HEK293 (cell line): ENCODE data around the gene MMP24OS.

ENCODE experiments used
- AEBP2 ChIP-seq: fragments of 450-650 bp; formaldehyde crosslinking; IDR thresholded peaks from 2 replicates; pipeline ENCODE4 v1.5.1; 2016; ENCODE audit warnings: missing biosample characterization, missing genetic modification characterization, borderline replicate concordance
- IKZF3 ChIP-seq: fragments of 450-650 bp; IDR thresholded peaks from 2 replicates; pipeline ENCODE4 v1.5.0; 2018; ENCODE audit warnings: missing biosample characterization, mild to moderate bottlenecking, missing genetic modification characterization, moderate library complexity
- INSM2 ChIP-seq: fragments of 450-650 bp; formaldehyde crosslinking; IDR thresholded peaks from 2 replicates; pipeline ENCODE4 v1.5.1; 2016; ENCODE audit warnings: missing biosample characterization, missing genetic modification characterization
- KLF8 ChIP-seq: fragments of 450-650 bp; formaldehyde crosslinking; IDR thresholded peaks from 2 replicates; pipeline ENCODE4 v1.5.1; 2016; ENCODE audit warnings: missing biosample characterization, missing genetic modification characterization
- KLF9 ChIP-seq: fragments of 450-650 bp; formaldehyde crosslinking; IDR thresholded peaks from 2 replicates; pipeline ENCODE4 v1.5.1; 2016; ENCODE audit warnings: missing biosample characterization, missing genetic modification characterization, low read depth
- MEIS1 ChIP-seq: sonication (generic); formaldehyde crosslinking; IDR thresholded peaks from 2 replicates; pipeline ENCODE4 v1.8.1; 2022; ENCODE audit warnings: missing genetic modification reagents, mild to moderate bottlenecking, borderline replicate concordance
- PATZ1 ChIP-seq: fragments of 450-650 bp; formaldehyde crosslinking; IDR thresholded peaks from 2 replicates; pipeline ENCODE4 v1.5.1; 2016; ENCODE audit warnings: missing biosample characterization, missing genetic modification characterization
- SP7 ChIP-seq: fragments of 450-650 bp; formaldehyde crosslinking; IDR thresholded peaks from 2 replicates; pipeline ENCODE4 v1.5.1; 2016; ENCODE audit warnings: missing biosample characterization, missing genetic modification characterization
- ZBTB21 ChIP-seq: fragments of 450-650 bp; formaldehyde crosslinking; IDR thresholded peaks from 2 replicates; pipeline ENCODE4 v1.5.1; 2017; ENCODE audit warnings: missing biosample characterization, missing genetic modification characterization
- ZBTB8A ChIP-seq: fragments of 450-650 bp; formaldehyde crosslinking; IDR thresholded peaks from 2 replicates; pipeline ENCODE4 v1.5.1; 2016; ENCODE audit warnings: missing biosample characterization, missing genetic modification characterization
- ZNF10 ChIP-seq: fragments of 450-650 bp; formaldehyde crosslinking; IDR thresholded peaks from 2 replicates; pipeline ENCODE4 v1.5.1; 2017; ENCODE audit warnings: missing biosample characterization, missing genetic modification characterization
- ZNF221 ChIP-seq: fragments of 450-650 bp; formaldehyde crosslinking; IDR thresholded peaks from 2 replicates; pipeline ENCODE4 v1.5.1; 2017; ENCODE audit warnings: missing biosample characterization, missing genetic modification characterization, borderline replicate concordance
- ZNF24 ChIP-seq: fragments of 450-650 bp; formaldehyde crosslinking; IDR thresholded peaks from 2 replicates; pipeline ENCODE4 v1.5.1; 2016; ENCODE audit warnings: missing biosample characterization, missing genetic modification characterization
- ZNF544 ChIP-seq: fragments of 450-650 bp; formaldehyde crosslinking; IDR thresholded peaks from 2 replicates; pipeline ENCODE4 v1.5.0; 2017; ENCODE audit warnings: missing biosample characterization, missing genetic modification characterization
- ZNF639 ChIP-seq: fragments of 450-650 bp; formaldehyde crosslinking; IDR thresholded peaks from 2 replicates; pipeline ENCODE4 v1.5.1; 2016; ENCODE audit warnings: missing biosample characterization, missing genetic modification characterization
- ZNF670 ChIP-seq: fragments of 450-650 bp; formaldehyde crosslinking; IDR thresholded peaks from 2 replicates; pipeline ENCODE4 v1.5.1; 2016; ENCODE audit warnings: missing biosample characterization, missing genetic modification characterization, low read depth
- ZNF777 ChIP-seq: fragments of 450-650 bp; formaldehyde crosslinking; IDR thresholded peaks from 2 replicates; pipeline ENCODE4 v1.5.1; 2017; ENCODE audit warnings: missing biosample characterization, missing genetic modification characterization, borderline replicate concordance
- ZSCAN4 ChIP-seq: fragments of 450-650 bp; formaldehyde crosslinking; IDR thresholded peaks from 2 replicates; pipeline ENCODE4 v1.5.1; 2017; ENCODE audit warnings: missing biosample characterization, missing genetic modification characterization
- ZXDB ChIP-seq: fragments of 450-650 bp; formaldehyde crosslinking; IDR thresholded peaks from 2 replicates; pipeline ENCODE4 v1.5.1; 2016; ENCODE audit warnings: missing biosample characterization, missing genetic modification characterization
- TF ChIP-seq, protein P1 (sequence below): fragments of 450-650 bp; formaldehyde crosslinking; IDR thresholded peaks from 2 replicates; pipeline ENCODE4 v1.5.1; 2016; ENCODE audit warnings: missing biosample characterization, missing genetic modification characterization
- TF ChIP-seq, protein P2 (sequence below): fragments of 450-650 bp; formaldehyde crosslinking; IDR thresholded peaks from 2 replicates; pipeline ENCODE4 v1.5.1; 2016; ENCODE audit warnings: missing biosample characterization, missing genetic modification characterization, low read depth
- TF ChIP-seq, protein P3 (sequence below): fragments of 450-650 bp; formaldehyde crosslinking; conservative IDR thresholded peaks from 2 replicates; pipeline ENCODE4 v1.5.1; 2016; ENCODE audit warnings: low read depth, missing biosample characterization, missing genetic modification characterization

MMP24OS gene

DNA sequence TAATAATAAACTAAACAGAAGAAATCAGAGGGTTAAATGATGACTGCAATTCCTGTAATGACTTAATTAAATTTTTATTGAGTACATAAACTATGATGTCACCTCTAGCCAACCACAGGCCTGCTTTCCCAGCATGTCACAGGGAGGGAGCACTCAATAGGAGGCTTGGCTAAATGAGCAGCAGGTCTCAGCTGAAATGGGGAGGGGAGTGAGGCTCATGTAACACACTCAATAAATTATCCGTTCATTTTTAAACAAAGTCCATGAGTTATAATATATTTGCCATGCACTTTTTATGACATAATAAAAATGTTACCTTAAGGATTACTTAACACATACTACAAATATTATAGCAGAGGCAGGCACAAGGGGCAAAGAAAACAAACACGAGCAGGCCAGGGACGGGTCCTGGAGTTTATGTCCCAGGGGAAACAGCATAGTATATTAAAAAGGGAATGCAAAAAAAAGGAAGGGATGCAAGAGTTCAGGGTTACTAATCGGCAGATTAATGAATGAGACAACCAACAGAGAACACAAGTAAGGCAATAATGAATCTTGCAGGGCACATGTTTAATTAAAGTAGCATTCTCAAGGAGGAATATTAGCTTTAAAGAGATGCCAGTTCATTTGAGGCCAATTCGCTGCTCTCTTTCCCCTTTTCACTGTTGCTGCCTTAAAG, 41.4 kb upstream of the MMP24OS start (continued):
- peak; percentile 96 for TF ChIP-seq INSM2 (tag by site-specific recombination)
- peak; percentile 80 for TF ChIP-seq KLF8 (tag by site-specific recombination)
- TF ChIP-seq, protein P1, sequence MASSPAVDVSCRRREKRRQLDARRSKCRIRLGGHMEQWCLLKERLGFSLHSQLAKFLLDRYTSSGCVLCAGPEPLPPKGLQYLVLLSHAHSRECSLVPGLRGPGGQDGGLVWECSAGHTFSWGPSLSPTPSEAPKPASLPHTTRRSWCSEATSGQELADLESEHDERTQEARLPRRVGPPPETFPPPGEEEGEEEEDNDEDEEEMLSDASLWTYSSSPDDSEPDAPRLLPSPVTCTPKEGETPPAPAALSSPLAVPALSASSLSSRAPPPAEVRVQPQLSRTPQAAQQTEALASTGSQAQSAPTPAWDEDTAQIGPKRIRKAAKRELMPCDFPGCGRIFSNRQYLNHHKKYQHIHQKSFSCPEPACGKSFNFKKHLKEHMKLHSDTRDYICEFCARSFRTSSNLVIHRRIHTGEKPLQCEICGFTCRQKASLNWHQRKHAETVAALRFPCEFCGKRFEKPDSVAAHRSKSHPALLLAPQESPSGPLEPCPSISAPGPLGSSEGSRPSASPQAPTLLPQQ (tag by site-specific recombination), result peak; percentile 99
- peak; percentile 71 for TF ChIP-seq ZBTB21 (tag by site-specific recombination)
- peak; percentile 65 for TF ChIP-seq ZBTB8A
- TF ChIP-seq ZSCAN4, result peak; percentile 49; the same call in 1 of the 2 replicates
- peak; percentile 95 for TF ChIP-seq ZXDB (tag by site-specific recombination)
- TF ChIP-seq ZNF639 (tag by site-specific recombination), result peak; percentile 99
- TF ChIP-seq, protein P2, sequence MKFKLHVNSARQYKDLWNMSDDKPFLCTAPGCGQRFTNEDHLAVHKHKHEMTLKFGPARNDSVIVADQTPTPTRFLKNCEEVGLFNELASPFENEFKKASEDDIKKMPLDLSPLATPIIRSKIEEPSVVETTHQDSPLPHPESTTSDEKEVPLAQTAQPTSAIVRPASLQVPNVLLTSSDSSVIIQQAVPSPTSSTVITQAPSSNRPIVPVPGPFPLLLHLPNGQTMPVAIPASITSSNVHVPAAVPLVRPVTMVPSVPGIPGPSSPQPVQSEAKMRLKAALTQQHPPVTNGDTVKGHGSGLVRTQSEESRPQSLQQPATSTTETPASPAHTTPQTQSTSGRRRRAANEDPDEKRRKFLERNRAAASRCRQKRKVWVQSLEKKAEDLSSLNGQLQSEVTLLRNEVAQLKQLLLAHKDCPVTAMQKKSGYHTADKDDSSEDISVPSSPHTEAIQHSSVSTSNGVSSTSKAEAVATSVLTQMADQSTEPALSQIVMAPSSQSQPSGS (tag by site-specific recombination), result peak; percentile 99
- peak; percentile 11; the same call in 1 of the 2 replicates for TF ChIP-seq KLF9 (tag by site-specific recombination)
- TF ChIP-seq ZNF670, result no peak
- peak; percentile 82 for TF ChIP-seq IKZF3
- TF ChIP-seq AEBP2 (tag by site-specific recombination), result no peak
- TF ChIP-seq ZNF10 (tag by site-specific recombination), result peak; percentile 72
- TF ChIP-seq ZNF544 (tag by site-specific recombination), result no peak
- peak; percentile 90 for TF ChIP-seq ZNF24
- TF ChIP-seq MEIS1 (CRISPR knock-in tag), result no peak
- no peak for TF ChIP-seq ZNF221 (tag by site-specific recombination)
- peak; percentile 66 for TF ChIP-seq PATZ1 (tag by site-specific recombination)
- peak; percentile 89 for TF ChIP-seq SP7 (tag by site-specific recombination)
- TF ChIP-seq, protein P3, sequence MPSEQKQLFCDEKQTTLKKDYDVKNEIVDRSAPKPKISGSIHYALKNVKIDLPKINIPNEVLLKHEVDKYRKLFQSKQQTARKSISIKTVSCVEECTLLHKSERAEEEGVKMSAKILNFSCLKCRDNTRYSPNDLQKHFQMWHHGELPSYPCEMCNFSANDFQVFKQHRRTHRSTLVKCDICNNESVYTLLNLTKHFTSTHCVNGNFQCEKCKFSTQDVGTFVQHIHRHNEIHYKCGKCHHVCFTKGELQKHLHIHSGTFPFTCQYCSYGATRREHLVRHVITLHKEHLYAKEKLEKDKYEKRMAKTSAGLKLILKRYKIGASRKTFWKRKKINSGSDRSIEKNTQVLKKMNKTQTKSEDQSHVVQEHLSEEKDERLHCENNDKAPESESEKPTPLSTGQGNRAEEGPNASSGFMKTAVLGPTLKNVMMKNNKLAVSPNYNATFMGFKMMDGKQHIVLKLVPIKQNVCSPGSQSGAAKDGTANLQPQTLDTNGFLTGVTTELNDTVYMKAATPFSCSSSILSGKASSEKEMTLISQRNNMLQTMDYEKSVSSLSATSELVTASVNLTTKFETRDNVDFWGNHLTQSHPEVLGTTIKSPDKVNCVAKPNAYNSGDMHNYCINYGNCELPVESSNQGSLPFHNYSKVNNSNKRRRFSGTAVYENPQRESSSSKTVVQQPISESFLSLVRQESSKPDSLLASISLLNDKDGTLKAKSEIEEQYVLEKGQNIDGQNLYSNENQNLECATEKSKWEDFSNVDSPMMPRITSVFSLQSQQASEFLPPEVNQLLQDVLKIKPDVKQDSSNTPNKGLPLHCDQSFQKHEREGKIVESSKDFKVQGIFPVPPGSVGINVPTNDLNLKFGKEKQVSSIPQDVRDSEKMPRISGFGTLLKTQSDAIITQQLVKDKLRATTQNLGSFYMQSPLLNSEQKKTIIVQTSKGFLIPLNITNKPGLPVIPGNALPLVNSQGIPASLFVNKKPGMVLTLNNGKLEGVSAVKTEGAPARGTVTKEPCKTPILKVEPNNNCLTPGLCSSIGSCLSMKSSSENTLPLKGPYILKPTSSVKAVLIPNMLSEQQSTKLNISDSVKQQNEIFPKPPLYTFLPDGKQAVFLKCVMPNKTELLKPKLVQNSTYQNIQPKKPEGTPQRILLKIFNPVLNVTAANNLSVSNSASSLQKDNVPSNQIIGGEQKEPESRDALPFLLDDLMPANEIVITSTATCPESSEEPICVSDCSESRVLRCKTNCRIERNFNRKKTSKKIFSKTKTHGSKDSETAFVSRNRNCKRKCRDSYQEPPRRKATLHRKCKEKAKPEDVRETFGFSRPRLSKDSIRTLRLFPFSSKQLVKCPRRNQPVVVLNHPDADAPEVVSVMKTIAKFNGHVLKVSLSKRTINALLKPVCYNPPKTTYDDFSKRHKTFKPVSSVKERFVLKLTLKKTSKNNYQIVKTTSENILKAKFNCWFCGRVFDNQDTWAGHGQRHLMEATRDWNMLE, result 0 out of 2 replicates have a peak, but pooled peaks have one; percentile 45
- TF ChIP-seq ZNF777 (tag by site-specific recombination), result no peak
